SK-N-SH treated with all-trans-retinoic acid at 6 μM for 48 hours (cell line): ENCODE results near the gene SEC11A.
A peak's percentile ranks its signal among the peaks of the same experiment; 100 is the strongest.

Experiments used
- ATAC-seq: fragments of 200-7000 bp; cut with Tn5 transposase; 3 replicates; pipeline ENCODE4 v1.9.1; 2020; ENCODE audit warnings: mild to moderate bottlenecking, moderate library complexity
- ARNTL ChIP-seq: fragments of 450-650 bp; formaldehyde crosslinking; IDR thresholded peaks from 2 replicates; pipeline ENCODE4 v1.5.0; 2020; ENCODE audit warnings: low read depth, mild to moderate bottlenecking, moderate library complexity, borderline replicate concordance
- BACH2 ChIP-seq: fragments of 250-450 bp; sonication (Bioruptor Pico); IDR thresholded peaks from 2 replicates; pipeline ENCODE4 v1.9.0; 2021; ENCODE audit warnings: mild to moderate bottlenecking, borderline replicate concordance
- CSDC2 ChIP-seq: fragments of 250-450 bp; sonication (Bioruptor Pico); IDR thresholded peaks from 2 replicates; pipeline ENCODE4 v1.5.0; 2020; ENCODE audit warnings: mild to moderate bottlenecking, moderate library complexity
- ESRRG ChIP-seq: fragments of 250-450 bp; sonication (Bioruptor Pico); IDR thresholded peaks from 2 replicates; pipeline ENCODE4 v1.6.1; 2021; ENCODE audit warnings: mild to moderate bottlenecking
- GLIS3 ChIP-seq: fragments of 250-450 bp; sonication (Bioruptor Pico); IDR thresholded peaks from 2 replicates; pipeline ENCODE4 v1.5.0; 2020; ENCODE audit warnings: mild to moderate bottlenecking, moderate library complexity
- OSR1 ChIP-seq: fragments of 250-450 bp; sonication (Bioruptor Pico); IDR thresholded peaks from 2 replicates; pipeline ENCODE4 v1.8.0; 2022; ENCODE audit warnings: moderate library complexity, mild to moderate bottlenecking, inconsistent platforms
- PPARA ChIP-seq: fragments of 250-450 bp; sonication (Bioruptor Pico); IDR thresholded peaks from 2 replicates; pipeline ENCODE4 v1.5.0; 2020; ENCODE audit warnings: mild to moderate bottlenecking, borderline replicate concordance
- TCF4 ChIP-seq: fragments of 250-450 bp; sonication (Bioruptor Pico); IDR thresholded peaks from 2 replicates; pipeline ENCODE4 v1.8.0; 2021; ENCODE audit warnings: mild to moderate bottlenecking, moderate library complexity, borderline replicate concordance
- TOX ChIP-seq: fragments of 250-450 bp; sonication (Bioruptor Pico); IDR thresholded peaks from 2 replicates; pipeline ENCODE4 v1.8.0; 2021; ENCODE audit warnings: mild to moderate bottlenecking, moderate library complexity, borderline replicate concordance
- ZFP3 ChIP-seq: fragments of 250-450 bp; sonication (Bioruptor Pico); IDR thresholded peaks from 2 replicates; pipeline ENCODE4 v1.5.0; 2020; ENCODE audit warnings: mild to moderate bottlenecking, moderate library complexity
- ZNF565 ChIP-seq: fragments of 450-650 bp; formaldehyde crosslinking; conservative IDR thresholded peaks from 2 replicates; pipeline ENCODE4 v1.5.0; 2020; ENCODE audit warnings: low read depth, mild to moderate bottlenecking, moderate library complexity
- ZNF70 ChIP-seq: fragments of 450-650 bp; formaldehyde crosslinking; IDR thresholded peaks from 2 replicates; pipeline ENCODE4 v1.5.0; 2020; ENCODE audit warnings: mild to moderate bottlenecking, moderate library complexity
- ZNF8 ChIP-seq: fragments of 450-650 bp; formaldehyde crosslinking; IDR thresholded peaks from 2 replicates; pipeline ENCODE4 v1.5.0; 2020; ENCODE audit warnings: mild to moderate bottlenecking, moderate library complexity
- TF ChIP-seq, protein P1 (sequence below): fragments of 250-450 bp; sonication (Bioruptor Pico); IDR thresholded peaks from 2 replicates; pipeline ENCODE4 v1.5.0; 2020; ENCODE audit warnings: mild to moderate bottlenecking, moderate library complexity
- TF ChIP-seq, protein P2 (sequence below): fragments of 250-450 bp; sonication (Bioruptor Pico); IDR thresholded peaks from 2 replicates; pipeline ENCODE4 v1.5.1; 2021; ENCODE audit warnings: mild to moderate bottlenecking, moderate library complexity
- TF ChIP-seq, protein P3 (sequence below): fragments of 250-450 bp; sonication (Bioruptor Pico); IDR thresholded peaks from 2 replicates; pipeline ENCODE4 v1.8.0; 2020; ENCODE audit warnings: mild to moderate bottlenecking, moderate library complexity, borderline replicate concordance
- TF ChIP-seq, protein P4 (sequence below): fragments of 250-450 bp; sonication (Bioruptor Pico); IDR thresholded peaks from 2 replicates; pipeline ENCODE4 v1.8.0; 2021; ENCODE audit warnings: low read depth, mild to moderate bottlenecking, moderate library complexity, borderline replicate concordance

SEC11A gene

DNA sequence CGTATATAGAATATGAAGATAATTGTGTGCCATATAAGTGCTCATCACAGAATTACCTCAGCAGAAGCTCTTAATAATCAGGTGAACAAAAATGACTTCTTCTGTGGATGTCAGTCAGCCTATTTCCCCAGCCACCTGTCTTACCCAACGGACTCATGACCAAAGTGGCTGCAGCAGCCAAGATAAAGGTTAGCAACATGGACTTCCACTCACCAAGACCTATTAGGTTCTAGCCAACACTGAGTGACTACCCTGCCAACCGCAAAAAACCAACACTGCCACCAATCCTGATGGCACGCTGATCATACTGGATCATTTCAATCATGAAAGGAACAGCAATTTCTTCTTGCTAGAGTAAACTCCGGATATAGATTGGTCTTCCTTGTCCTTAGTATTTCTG, 12.1 kb downstream of the SEC11A start:
- ATAC-seq = no peak

DNA sequence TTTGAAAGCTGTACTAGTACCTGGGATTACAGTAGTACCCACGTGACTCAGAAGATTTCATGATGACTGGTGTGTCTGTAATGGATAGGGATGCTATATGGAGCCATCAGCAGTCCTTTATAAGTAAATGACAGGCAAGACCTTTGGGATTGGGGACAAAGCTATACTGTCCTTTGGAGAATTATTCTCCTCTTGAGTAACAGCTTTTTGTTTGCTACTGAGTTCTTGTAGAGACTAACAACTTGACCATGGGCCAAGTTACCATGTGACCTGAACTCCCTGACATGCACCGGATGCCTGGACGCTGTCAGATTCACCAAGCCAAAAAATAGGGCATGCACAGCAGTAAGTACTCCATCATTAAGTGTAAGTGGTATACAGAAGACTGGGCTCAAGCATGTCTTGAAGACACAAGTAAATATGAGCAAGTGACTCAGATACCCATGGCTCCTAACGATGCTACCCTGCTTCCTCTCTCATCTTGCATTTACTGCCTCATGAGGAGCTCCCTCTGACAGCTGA, 12.9 kb downstream of the SEC11A start:
- peak; percentile 47 for ATAC-seq
- no peak for TF ChIP-seq ZFP3 (CRISPR knock-in tag)
- no peak for TF ChIP-seq BACH2 (CRISPR knock-in tag)
- TF ChIP-seq PPARA = no peak
- TF ChIP-seq ZNF565 (CRISPR knock-in tag) = no peak
- TF ChIP-seq, protein P1, sequence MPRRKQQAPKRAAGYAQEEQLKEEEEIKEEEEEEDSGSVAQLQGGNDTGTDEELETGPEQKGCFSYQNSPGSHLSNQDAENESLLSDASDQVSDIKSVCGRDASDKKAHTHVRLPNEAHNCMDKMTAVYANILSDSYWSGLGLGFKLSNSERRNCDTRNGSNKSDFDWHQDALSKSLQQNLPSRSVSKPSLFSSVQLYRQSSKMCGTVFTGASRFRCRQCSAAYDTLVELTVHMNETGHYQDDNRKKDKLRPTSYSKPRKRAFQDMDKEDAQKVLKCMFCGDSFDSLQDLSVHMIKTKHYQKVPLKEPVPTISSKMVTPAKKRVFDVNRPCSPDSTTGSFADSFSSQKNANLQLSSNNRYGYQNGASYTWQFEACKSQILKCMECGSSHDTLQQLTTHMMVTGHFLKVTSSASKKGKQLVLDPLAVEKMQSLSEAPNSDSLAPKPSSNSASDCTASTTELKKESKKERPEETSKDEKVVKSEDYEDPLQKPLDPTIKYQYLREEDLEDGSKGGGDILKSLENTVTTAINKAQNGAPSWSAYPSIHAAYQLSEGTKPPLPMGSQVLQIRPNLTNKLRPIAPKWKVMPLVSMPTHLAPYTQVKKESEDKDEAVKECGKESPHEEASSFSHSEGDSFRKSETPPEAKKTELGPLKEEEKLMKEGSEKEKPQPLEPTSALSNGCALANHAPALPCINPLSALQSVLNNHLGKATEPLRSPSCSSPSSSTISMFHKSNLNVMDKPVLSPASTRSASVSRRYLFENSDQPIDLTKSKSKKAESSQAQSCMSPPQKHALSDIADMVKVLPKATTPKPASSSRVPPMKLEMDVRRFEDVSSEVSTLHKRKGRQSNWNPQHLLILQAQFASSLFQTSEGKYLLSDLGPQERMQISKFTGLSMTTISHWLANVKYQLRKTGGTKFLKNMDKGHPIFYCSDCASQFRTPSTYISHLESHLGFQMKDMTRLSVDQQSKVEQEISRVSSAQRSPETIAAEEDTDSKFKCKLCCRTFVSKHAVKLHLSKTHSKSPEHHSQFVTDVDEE (CRISPR knock-in tag) = no peak
- TF ChIP-seq, protein P2, sequence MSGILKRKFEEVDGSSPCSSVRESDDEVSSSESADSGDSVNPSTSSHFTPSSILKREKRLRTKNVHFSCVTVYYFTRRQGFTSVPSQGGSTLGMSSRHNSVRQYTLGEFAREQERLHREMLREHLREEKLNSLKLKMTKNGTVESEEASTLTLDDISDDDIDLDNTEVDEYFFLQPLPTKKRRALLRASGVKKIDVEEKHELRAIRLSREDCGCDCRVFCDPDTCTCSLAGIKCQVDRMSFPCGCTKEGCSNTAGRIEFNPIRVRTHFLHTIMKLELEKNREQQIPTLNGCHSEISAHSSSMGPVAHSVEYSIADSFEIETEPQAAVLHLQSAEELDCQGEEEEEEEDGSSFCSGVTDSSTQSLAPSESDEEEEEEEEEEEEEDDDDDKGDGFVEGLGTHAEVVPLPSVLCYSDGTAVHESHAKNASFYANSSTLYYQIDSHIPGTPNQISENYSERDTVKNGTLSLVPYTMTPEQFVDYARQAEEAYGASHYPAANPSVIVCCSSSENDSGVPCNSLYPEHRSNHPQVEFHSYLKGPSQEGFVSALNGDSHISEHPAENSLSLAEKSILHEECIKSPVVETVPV (CRISPR knock-in tag) = no peak
- TF ChIP-seq OSR1 (CRISPR knock-in tag) = no peak
- no peak for TF ChIP-seq GLIS3
- TF ChIP-seq TCF4 (CRISPR knock-in tag) = no peak
- no peak for TF ChIP-seq TOX
- no peak for TF ChIP-seq ESRRG
- TF ChIP-seq, protein P3, sequence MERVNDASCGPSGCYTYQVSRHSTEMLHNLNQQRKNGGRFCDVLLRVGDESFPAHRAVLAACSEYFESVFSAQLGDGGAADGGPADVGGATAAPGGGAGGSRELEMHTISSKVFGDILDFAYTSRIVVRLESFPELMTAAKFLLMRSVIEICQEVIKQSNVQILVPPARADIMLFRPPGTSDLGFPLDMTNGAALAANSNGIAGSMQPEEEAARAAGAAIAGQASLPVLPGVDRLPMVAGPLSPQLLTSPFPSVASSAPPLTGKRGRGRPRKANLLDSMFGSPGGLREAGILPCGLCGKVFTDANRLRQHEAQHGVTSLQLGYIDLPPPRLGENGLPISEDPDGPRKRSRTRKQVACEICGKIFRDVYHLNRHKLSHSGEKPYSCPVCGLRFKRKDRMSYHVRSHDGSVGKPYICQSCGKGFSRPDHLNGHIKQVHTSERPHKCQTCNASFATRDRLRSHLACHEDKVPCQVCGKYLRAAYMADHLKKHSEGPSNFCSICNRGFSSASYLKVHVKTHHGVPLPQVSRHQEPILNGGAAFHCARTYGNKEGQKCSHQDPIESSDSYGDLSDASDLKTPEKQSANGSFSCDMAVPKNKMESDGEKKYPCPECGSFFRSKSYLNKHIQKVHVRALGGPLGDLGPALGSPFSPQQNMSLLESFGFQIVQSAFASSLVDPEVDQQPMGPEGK = no peak
- TF ChIP-seq ZNF70 = no peak
- TF ChIP-seq, protein P4, sequence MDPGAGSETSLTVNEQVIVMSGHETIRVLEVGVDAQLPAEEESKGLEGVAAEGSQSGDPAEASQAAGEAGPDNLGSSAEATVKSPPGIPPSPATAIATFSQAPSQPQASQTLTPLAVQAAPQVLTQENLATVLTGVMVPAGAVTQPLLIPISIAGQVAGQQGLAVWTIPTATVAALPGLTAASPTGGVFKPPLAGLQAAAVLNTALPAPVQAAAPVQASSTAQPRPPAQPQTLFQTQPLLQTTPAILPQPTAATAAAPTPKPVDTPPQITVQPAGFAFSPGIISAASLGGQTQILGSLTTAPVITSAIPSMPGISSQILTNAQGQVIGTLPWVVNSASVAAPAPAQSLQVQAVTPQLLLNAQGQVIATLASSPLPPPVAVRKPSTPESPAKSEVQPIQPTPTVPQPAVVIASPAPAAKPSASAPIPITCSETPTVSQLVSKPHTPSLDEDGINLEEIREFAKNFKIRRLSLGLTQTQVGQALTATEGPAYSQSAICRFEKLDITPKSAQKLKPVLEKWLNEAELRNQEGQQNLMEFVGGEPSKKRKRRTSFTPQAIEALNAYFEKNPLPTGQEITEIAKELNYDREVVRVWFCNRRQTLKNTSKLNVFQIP (CRISPR knock-in tag) = no peak
- TF ChIP-seq ZNF8 (CRISPR knock-in tag) = no peak

More for the DNA sequence above, 12.1 kb downstream of the SEC11A start:
- TF ChIP-seq ZNF8 (CRISPR knock-in tag) (no peak), ARNTL (CRISPR knock-in tag) (no peak), BACH2 (CRISPR knock-in tag) (no peak), TCF4 (CRISPR knock-in tag) (no peak), CSDC2 (CRISPR knock-in tag) (no peak)
- TF ChIP-seq, protein P1 (CRISPR knock-in tag) = no peak

DNA sequence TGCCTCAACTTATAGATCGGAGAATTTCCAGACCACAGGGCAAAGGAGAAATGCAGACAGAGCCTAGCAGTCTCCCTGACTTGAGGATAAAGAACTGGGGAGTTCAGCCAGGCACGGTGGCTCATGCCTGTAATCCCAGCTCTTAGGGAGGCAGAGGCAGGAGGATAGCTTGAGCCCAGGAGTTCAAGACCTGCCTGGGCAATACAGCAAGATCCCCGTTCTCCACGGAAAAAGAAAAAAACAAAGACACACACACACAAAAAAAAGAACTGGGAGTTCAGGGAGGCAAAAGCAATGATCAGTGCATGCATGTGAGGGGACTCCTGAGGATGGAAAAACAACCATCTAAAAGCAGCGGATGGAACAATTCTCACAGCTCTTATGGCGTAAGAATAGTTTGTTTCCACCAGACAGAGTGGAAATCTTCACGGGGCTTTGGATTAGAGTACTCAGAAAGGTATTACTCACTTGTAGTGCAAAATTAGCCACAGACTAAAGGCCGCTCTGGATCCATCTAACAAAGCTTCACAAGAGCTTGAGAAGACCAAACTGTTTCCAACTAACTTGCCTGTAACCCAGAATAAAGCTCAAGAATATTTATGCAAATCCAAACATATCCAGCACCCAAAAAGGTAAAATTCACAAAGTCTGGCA, 16.3 kb downstream of the SEC11A start:
- ATAC-seq = no peak
- TF ChIP-seq ARNTL (CRISPR knock-in tag) = no peak
- TF ChIP-seq CSDC2 (CRISPR knock-in tag) = no peak
- no peak for TF ChIP-seq ZNF70
- TF ChIP-seq TCF4 (CRISPR knock-in tag) = no peak
- TF ChIP-seq, protein P3 = no peak
- no peak for TF ChIP-seq PPARA
